Keratinocyte (primary cell): ENCODE measurements around the gene LFNG. TPM values are rescaled to one million over a fixed set of nuclear protein-coding genes. Genes with fewer than 3 reads are reported as not detected.

Experiments
- DNase-seq: peaks from one replicate; pipeline ENCODE4 v3.0.0-alpha.2; 2011; ENCODE audit warnings: low read depth, missing footprints, low spot score
- FAIRE-seq: peaks from 2 replicates; lab custom pipeline; 2011; peaks lifted over from hg19 to GRCh38; lab: Jason Lieb, UNC
- H2AFZ ChIP-seq: 2 replicates; pipeline ENCODE4 v1.6.0; 2012; ENCODE audit warnings: low read length, control low read depth, inconsistent platforms; ENCODE audit not compliant: control insufficient read depth
- H3K27ac ChIP-seq: 2 replicates; pipeline ENCODE4 v1.5.1; 2011; ENCODE audit warnings: low read length; ENCODE audit not compliant: control insufficient read depth, insufficient read depth
- H3K27me3 ChIP-seq: 3 replicates; pipeline ENCODE4 v1.6.0; 2011; ENCODE audit warnings: low read length; ENCODE audit not compliant: control insufficient read depth, insufficient read depth; ENCODE audit errors: extremely low read depth
- H3K36me3 ChIP-seq, 2 experiments: 2 replicates in 1 of 2; 3 replicates in 1 of 2; pipeline ENCODE4 v1.5.1; 2011; ENCODE audit warnings: low read length in 2 of 2, mild to moderate bottlenecking in 1 of 2; ENCODE audit not compliant: control insufficient read depth in 2 of 2, insufficient read depth in 2 of 2; ENCODE audit errors: extremely low read depth in 1 of 2
- H3K4me1 ChIP-seq: 3 replicates; pipeline ENCODE4 v1.5.1; 2011; ENCODE audit warnings: low read length; ENCODE audit not compliant: control insufficient read depth, insufficient read depth; ENCODE audit errors: extremely low read depth
- H3K4me2 ChIP-seq: 3 replicates; pipeline ENCODE4 v1.6.0; 2011; ENCODE audit warnings: low read depth, low read length; ENCODE audit not compliant: control insufficient read depth, insufficient read depth; ENCODE audit errors: extremely low read depth
- H3K4me3 ChIP-seq, 3 experiments: fragments of 200-600 bp in 1 of 3; sonication (generic) in 1 of 3; 2 replicates in 2 of 3; 3 replicates in 1 of 3; pipeline ENCODE4 v1.5.1; 2011 to 2016; ENCODE audit warnings: low read length in 3 of 3, mild to moderate bottlenecking in 3 of 3, control low read depth in 2 of 3, inconsistent platforms in 1 of 3, low read depth in 1 of 3, mixed read lengths in 1 of 3, mixed run types in 1 of 3, moderate library complexity in 1 of 3; ENCODE audit not compliant: control insufficient read depth in 2 of 3, insufficient read depth in 2 of 3; ENCODE audit errors: extremely low read depth in 1 of 3
- H3K79me2 ChIP-seq: 2 replicates; pipeline ENCODE4 v1.6.0; 2012; ENCODE audit warnings: low read length; ENCODE audit not compliant: control insufficient read depth, insufficient read depth
- H3K9ac ChIP-seq: 3 replicates; pipeline ENCODE4 v1.6.0; 2011; ENCODE audit warnings: low read length; ENCODE audit not compliant: control insufficient read depth, insufficient read depth; ENCODE audit errors: extremely low read depth
- H3K9me1 ChIP-seq: 3 replicates; pipeline ENCODE4 v1.6.0; 2011; ENCODE audit warnings: low read length; ENCODE audit not compliant: control insufficient read depth, insufficient read depth; ENCODE audit errors: extremely low read depth
- H3K9me3 ChIP-seq: 2 replicates; pipeline ENCODE4 v1.5.1; 2012; ENCODE audit warnings: low read depth, low read length; ENCODE audit not compliant: control insufficient read depth
- H4K20me1 ChIP-seq: 3 replicates; pipeline ENCODE4 v1.6.0; 2011; ENCODE audit warnings: low read length; ENCODE audit not compliant: control insufficient read depth, insufficient read depth; ENCODE audit errors: extremely low read depth
- CTCF ChIP-seq, 3 experiments: IDR thresholded peaks in 1 of 3; conservative IDR thresholded peaks in 1 of 3; optimal IDR thresholded peaks in 1 of 3; 2 replicates in 2 of 3; 3 replicates in 1 of 3; pipeline versions ENCODE3 to v1.5.1; 2011; ENCODE audit warnings: low read length in 3 of 3, mild to moderate bottlenecking in 3 of 3, moderate library complexity in 2 of 3, control low read depth in 1 of 3, inconsistent platforms in 1 of 3; ENCODE audit not compliant: insufficient read depth in 2 of 3; ENCODE audit errors: extremely low read depth in 1 of 3
- EZH2 ChIP-seq: IDR thresholded peaks from one replicate; pipeline ENCODE4 v1.6.1; 2012; ENCODE audit warnings: inconsistent platforms, mild to moderate bottlenecking, low read length, moderate library complexity
- dilution Hi-C: fragments of 300-500 bp; cut with MboI; formaldehyde crosslinking; loops from one replicate; pipeline ENCODE4 v1.7.0; 2020; ENCODE audit warnings: low sequenced_read_pairs; ENCODE audit not compliant: extremely low pct_ligation_motif_present
- polyA plus RNA-seq, 5 experiments: library from polyadenylated mRNA; depleted of rRNA in 3 of 5; stranded (reverse) in 3 of 5; stranded (forward) in 1 of 5; unstranded in 1 of 5; fragments of >200 nt; gene quantifications; 1 replicate in 1 of 5; 2 replicates in 3 of 5; 3 replicates in 1 of 5; pipeline versions ENCODE4 v1.2.1 to v1.2.3, GENCODE V29; 2011 to 2012; ENCODE audit warnings: missing spikeins in 2 of 5, low read depth in 1 of 5, low replicate concordance in 1 of 5

The LFNG gene
- polyA plus RNA-seq, 1 donor (not counting 4 experiments of a cell fraction or from before 2014, with no cell fraction given), result 17.7 TPM

DNA sequence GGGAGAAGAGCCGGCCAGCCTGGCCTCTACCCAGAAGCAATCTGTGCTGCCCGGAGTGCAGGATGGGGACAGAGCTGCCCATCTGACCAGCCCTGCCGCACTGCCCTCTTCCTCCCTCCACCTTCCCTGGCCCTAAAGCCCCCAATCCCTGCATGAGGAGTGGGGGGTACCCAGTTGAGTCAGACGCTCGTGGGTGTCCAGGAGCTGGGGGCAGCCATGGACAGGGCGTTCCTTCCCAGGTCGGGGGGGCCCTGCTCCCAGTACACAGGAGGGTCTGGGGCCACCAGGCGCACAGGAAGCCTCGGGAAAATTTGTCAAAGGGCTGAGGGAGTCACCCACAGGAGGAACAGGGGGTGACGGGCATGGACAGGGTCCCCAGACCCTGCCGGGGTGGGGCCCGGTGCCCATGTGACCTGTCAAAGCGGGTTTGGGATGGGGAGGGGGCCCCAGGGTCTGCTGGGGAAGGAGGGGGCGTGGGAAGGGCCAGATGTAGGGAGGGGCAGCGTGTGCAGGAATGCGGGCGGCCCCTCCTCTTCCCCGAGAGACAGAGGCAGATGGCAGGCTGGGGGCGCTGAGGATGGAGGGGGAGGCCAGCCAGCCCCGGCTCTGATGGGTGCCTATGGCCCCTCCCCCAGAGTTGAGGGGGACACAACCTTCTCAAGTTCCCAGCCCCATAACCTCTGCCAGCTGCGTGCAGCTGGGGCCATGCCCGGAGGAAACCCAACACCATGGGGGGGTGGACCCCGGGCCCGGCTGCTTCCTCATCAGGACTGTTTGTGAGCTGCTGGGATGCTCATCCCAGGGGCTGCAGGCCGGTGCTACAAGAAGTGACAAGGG is 21.9 kb upstream of the LFNG start:
- Histone ChIP-seq H3K79me2 (no peaks in the 10 kb centered on the region), H2AFZ (no peak overlapping the region), H3K9me3 (no peaks in the 10 kb centered on the region), H3K4me1 (no peaks in the 10 kb centered on the region), H3K27ac (no peak overlapping the region), H3K4me2 (no peak overlapping the region), H3K4me3 (no peak overlapping the region), H3K9ac (no peak overlapping the region), H3K36me3 (no peaks in the 10 kb centered on the region), H3K27me3 (peaks cover 26% of the 10 kb centered on the region), H4K20me1 (no peaks in the 10 kb centered on the region), H3K9me1 (no peaks in the 10 kb centered on the region)
- FAIRE-seq (no peak), DNase-seq (no peak)
- TF ChIP-seq CTCF (optimal IDR thresholded peaks at IDR 0.05 in 1 of 3, IDR thresholded peaks at IDR 0.05 in 1 of 3, conservative IDR thresholded peaks at IDR 0.05 in 1 of 3; ENCODE audit: extremely low read depth in 1 of 3, insufficient read depth in 2 of 3, low read length in 3 of 3), result no peak
- no peak for TF ChIP-seq EZH2
- dilution Hi-C loops, result no loop called here

DNA sequence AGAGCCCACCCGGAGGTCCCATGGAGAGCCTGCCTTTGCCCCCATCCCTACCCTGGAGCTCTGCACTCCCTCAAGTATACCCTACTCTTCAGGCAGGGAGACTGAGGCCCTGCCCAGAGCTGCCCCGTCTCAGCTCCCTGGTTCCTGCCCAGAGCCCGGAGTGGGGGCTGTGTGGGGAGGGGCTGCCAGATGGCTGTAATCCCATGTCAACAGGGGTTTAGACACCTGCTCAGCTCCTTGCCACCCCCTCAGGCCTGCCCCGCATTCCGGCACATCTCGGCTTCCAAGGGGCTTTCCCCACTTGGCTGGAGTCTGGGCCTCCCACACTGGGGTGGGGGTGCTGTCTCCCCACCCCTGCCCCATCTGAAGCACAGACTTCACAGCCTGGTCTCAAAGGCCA is 20.9 kb upstream of the LFNG start:
- Histone ChIP-seq H3K4me2 (no peak overlapping the region), H3K79me2 (no peaks in the 10 kb centered on the region), H3K27me3 (peaks cover 26% of the 10 kb centered on the region), H3K4me3 (no peak overlapping the region), H4K20me1 (no peaks in the 10 kb centered on the region), H3K36me3 (no peaks in the 10 kb centered on the region), H3K9ac (no peak overlapping the region), H3K27ac (no peak overlapping the region), H2AFZ (no peak overlapping the region), H3K4me1 (no peaks in the 10 kb centered on the region), H3K9me1 (no peaks in the 10 kb centered on the region), H3K9me3 (no peaks in the 10 kb centered on the region)
- DNase-seq (no peak), FAIRE-seq (no peak)
- dilution Hi-C loops, result no loop called here
- TF ChIP-seq EZH2, result no peak
- TF ChIP-seq CTCF (optimal IDR thresholded peaks at IDR 0.05 in 1 of 3, IDR thresholded peaks at IDR 0.05 in 1 of 3, conservative IDR thresholded peaks at IDR 0.05 in 1 of 3; ENCODE audit: extremely low read depth in 1 of 3, insufficient read depth in 2 of 3, low read length in 3 of 3), result no peak
